Measurements from ENCODE around the gene CDH8. TPM values are rescaled to one million over a fixed set of nuclear protein-coding genes. Genes with fewer than 3 reads are reported as not detected.

Gene CDH8
- total RNA-seq, 1 donor from 2014 or later, result 0.98 TPM

DNA sequence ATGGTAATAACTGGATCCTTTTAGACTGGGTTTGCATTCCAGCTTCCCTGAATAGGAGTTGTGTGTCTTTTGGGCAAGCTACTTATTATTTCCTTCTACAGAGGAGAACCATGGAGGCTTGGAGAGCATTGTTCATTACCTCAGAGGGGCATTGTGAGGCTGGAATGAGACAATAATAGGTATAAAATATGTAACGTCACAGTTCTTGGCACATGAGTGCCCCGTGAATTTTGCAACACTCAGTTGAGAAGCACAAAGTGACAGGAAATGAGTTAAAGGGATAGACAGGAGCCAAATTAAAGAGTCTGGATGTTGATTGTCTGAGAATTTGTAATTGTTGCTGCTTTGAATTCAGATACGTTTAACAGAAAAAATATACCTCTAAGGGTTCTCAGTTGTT lies 92.2 kb downstream of the CDH8 start:
- TF ChIP-seq POLR2AphosphoS5 (IDR thresholded peaks at IDR 0.05; ENCODE audit: insufficient read depth in 1 of 2, low read depth in 1 of 2), result no peak
- TF ChIP-seq POLR2A (IDR thresholded peaks at IDR 0.05), result no peak
- TF ChIP-seq CTCF (IDR thresholded peaks at IDR 0.05), result no peak

GRCh38 chr16:61940611-61941010 lies 95.6 kb downstream of the CDH8 start:
- no peaks in the 10 kb centered on the region for H3K4me1 ChIP-seq
- no peak for TF ChIP-seq POLR2A (IDR thresholded peaks at IDR 0.05)
- no peak for TF ChIP-seq CTCF (IDR thresholded peaks at IDR 0.05)
- no peak for TF ChIP-seq POLR2AphosphoS5 (IDR thresholded peaks at IDR 0.05; ENCODE audit: insufficient read depth in 1 of 2, low read depth in 1 of 2)
- no peak overlapping the region for H3K4me3 ChIP-seq
- no peaks in the 10 kb centered on the region for H3K27me3 ChIP-seq
- DNase-seq (ENCODE audit: extremely low spot score in 2 of 2), result no peak
- no peak overlapping the region for H3K27ac ChIP-seq
- H3K9me3 ChIP-seq, result no peaks in the 10 kb centered on the region
- no peaks in the 10 kb centered on the region for H3K36me3 ChIP-seq
- intact Hi-C loops (cut with DNase I), result loop anchor here (10.0 kb wide), 1 partner anchor 506 kb away; no protein-coding TSS in a partner anchor

More for the DNA sequence above, 92.2 kb downstream of the CDH8 start:
- no peaks in the 10 kb centered on the region for H3K9me3 ChIP-seq
- no peak overlapping the region for H3K4me3 ChIP-seq
- no peak for DNase-seq (ENCODE audit: extremely low spot score in 2 of 2)
- no peaks in the 10 kb centered on the region for H3K27me3 ChIP-seq
- H3K27ac ChIP-seq, result no peak overlapping the region
- intact Hi-C loops (cut with DNase I), result loop anchor here (10.0 kb wide), 1 partner anchor 509 kb away; no protein-coding TSS in a partner anchor
- no peaks in the 10 kb centered on the region for H3K36me3 ChIP-seq
- no peaks in the 10 kb centered on the region for H3K4me1 ChIP-seq

GRCh38 chr16:61937646-61938045 lies 98.6 kb downstream of the CDH8 start:
- intact Hi-C loops (cut with DNase I), result no loop called here
- no peak for TF ChIP-seq POLR2AphosphoS5 (IDR thresholded peaks at IDR 0.05; ENCODE audit: insufficient read depth in 1 of 2, low read depth in 1 of 2)
- TF ChIP-seq CTCF (IDR thresholded peaks at IDR 0.05), result no peak
- no peak for TF ChIP-seq POLR2A (IDR thresholded peaks at IDR 0.05)
- H3K4me1 ChIP-seq, result no peaks in the 10 kb centered on the region
- no peaks in the 10 kb centered on the region for H3K9me3 ChIP-seq
- no peak overlapping the region for H3K4me3 ChIP-seq
- no peak for DNase-seq (ENCODE audit: extremely low spot score in 2 of 2)
- no peak overlapping the region for H3K27ac ChIP-seq
- H3K27me3 ChIP-seq, result no peaks in the 10 kb centered on the region
- H3K36me3 ChIP-seq, result no peaks in the 10 kb centered on the region

DNA sequence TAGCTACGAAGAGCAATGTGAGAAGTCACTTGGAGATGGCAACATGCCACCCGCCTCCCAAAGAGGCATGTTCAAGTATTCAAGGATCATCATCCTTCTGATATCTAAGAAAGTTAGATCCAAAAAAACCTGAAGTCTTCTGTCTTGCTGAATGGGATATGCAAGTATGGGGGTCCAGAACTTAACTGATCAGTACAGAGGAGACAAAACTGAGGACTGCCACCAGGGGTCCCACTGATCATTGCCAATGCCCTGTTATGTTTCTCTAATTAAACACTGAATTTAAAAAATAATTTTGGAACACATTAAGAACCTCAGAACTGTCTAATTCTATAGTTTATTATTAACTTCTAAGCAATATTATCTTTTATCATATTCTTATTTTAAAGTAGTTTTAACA lies 99.7 kb downstream of the CDH8 start:
- H3K27me3 ChIP-seq, result no peaks in the 10 kb centered on the region
- intact Hi-C loops (cut with DNase I), result no loop called here
- no peaks in the 10 kb centered on the region for H3K9me3 ChIP-seq
- no peak for TF ChIP-seq POLR2AphosphoS5 (IDR thresholded peaks at IDR 0.05; ENCODE audit: insufficient read depth in 1 of 2, low read depth in 1 of 2)
- no peak for TF ChIP-seq POLR2A (IDR thresholded peaks at IDR 0.05)
- no peak for TF ChIP-seq CTCF (IDR thresholded peaks at IDR 0.05)
- no peak for DNase-seq (ENCODE audit: extremely low spot score in 2 of 2)
- H3K4me1 ChIP-seq, result no peaks in the 10 kb centered on the region
- H3K36me3 ChIP-seq, result no peaks in the 10 kb centered on the region
- no peak overlapping the region for H3K27ac ChIP-seq
- H3K4me3 ChIP-seq, result no peak overlapping the region

- TF ChIP-seq POLR2AphosphoS5 (IDR thresholded peaks at IDR 0.05; ENCODE audit: insufficient read depth in 1 of 2, low read depth in 1 of 2) (no peak), POLR2A (IDR thresholded peaks at IDR 0.05) (no peak), CTCF (IDR thresholded peaks at IDR 0.05) (no peak)
- no peaks in the 10 kb centered on the region for H3K36me3 ChIP-seq
- H3K4me1 ChIP-seq, result no peaks in the 10 kb centered on the region
- H3K27me3 ChIP-seq, result no peaks in the 10 kb centered on the region
- DNase-seq (ENCODE audit: extremely low spot score in 2 of 2), result no peak
- intact Hi-C loops (cut with DNase I), result no loop called here
- H3K4me3 ChIP-seq, result no peak overlapping the region
- H3K9me3 ChIP-seq, result no peaks in the 10 kb centered on the region
- no peak overlapping the region for H3K27ac ChIP-seq
Measured at GRCh38 chr16:61934601-61935000, 101.6 kb downstream of the CDH8 start.

Data from vagina (tissue), 2 donors.